Suprapubic skin (tissue), 4 donors: ENCODE data around the gene BNIP5.

Experiments used
- CTCF ChIP-seq, 2 donors: fragments of 200-600 bp in 1 of 2; fragments of 450-650 bp in 1 of 2; sonication (generic) in 1 of 2; IDR thresholded peaks; one replicate each; pipeline ENCODE4 v1.5.1; 2016 to 2019; ENCODE audit warnings: antibody characterized with exemption in 2 of 2, mild to moderate bottlenecking in 1 of 2, moderate library complexity in 1 of 2
- EP300 ChIP-seq: sonication (generic); formaldehyde crosslinking; IDR thresholded peaks from one replicate; pipeline ENCODE4 v1.6.1; 2017; ENCODE audit warnings: antibody characterized with exemption
- POLR2A ChIP-seq, 2 donors: fragments of 450-650 bp; IDR thresholded peaks; one replicate each; pipeline ENCODE4 v1.6.1; 2017; ENCODE audit warnings: antibody characterized with exemption in 2 of 2, mild to moderate bottlenecking in 2 of 2, moderate library complexity in 2 of 2
- POLR2AphosphoS5 ChIP-seq, 3 donors: sonication (generic); formaldehyde crosslinking; IDR thresholded peaks; one replicate each; pipeline ENCODE4 v1.6.1; 2017; ENCODE audit warnings: antibody characterized with exemption in 3 of 3

GRCh38 chr6:36326356-36326995 is 10.2 kb downstream of the BNIP5 start:
- TF ChIP-seq CTCF (IDR thresholded peaks at IDR 0.05) (no peak), POLR2A (IDR thresholded peaks at IDR 0.05) (no peak), EP300 (no peak), POLR2AphosphoS5 (IDR thresholded peaks at IDR 0.05) (no peak)
